B cell (primary cell): ENCODE data around the gene HYDIN. TPM values are rescaled to one million over a fixed set of nuclear protein-coding genes. Genes with fewer than 3 reads are reported as not detected.

Experiments used
- ATAC-seq: fragments of 200-7000 bp; cut with Tn5 transposase; one replicate; pipeline ENCODE4 v1.10.0; 2021; ENCODE audit warnings: low read depth, mild to moderate bottlenecking, moderate number of reproducible peaks, moderate library complexity
- CTCF ChIA-PET: fragments of 350-600 bp; sonication (Branson Sonifier 250); formaldehyde crosslinking; loops from one replicate; lab custom pipeline; 2021; ENCODE audit warnings: antibody characterized with exemption, inconsistent platforms; lab: Charles Lee
- POLR2A ChIA-PET: fragments of 350-600 bp; sonication (Branson Sonifier 250); formaldehyde crosslinking; loops from one replicate; lab custom pipeline; 2021; ENCODE audit warnings: antibody characterized with exemption; lab: Charles Lee
- DNase-seq: peaks from one replicate; pipeline ENCODE4 v3.0.0; 2013
- H2AFZ ChIP-seq: 2 replicates; pipeline ENCODE4 v1.6.1; 2012; ENCODE audit warnings: mild to moderate bottlenecking, low read depth, low read length; ENCODE audit not compliant: insufficient read depth, poor library complexity, severe bottlenecking
- H3K27ac ChIP-seq, 2 donors: 1 replicate in 1 of 2; 2 replicates in 1 of 2; pipeline ENCODE4 v1.5.1; 2012 to 2013; ENCODE audit warnings: low read length in 2 of 2, mild to moderate bottlenecking in 2 of 2, moderate library complexity in 1 of 2
- H3K27me3 ChIP-seq, 4 experiments: fragments of 200-600 bp in 1 of 4; sonication (generic) in 1 of 4; replicated peaks in 1 of 4; 1 replicate in 2 of 4; 2 replicates in 2 of 4; pipeline versions ENCODE4 v1.6.1 to v1.7.0; 2013 to 2016; ENCODE audit warnings: low read length in 3 of 4, mild to moderate bottlenecking in 2 of 4, mixed read lengths in 1 of 4, moderate library complexity in 1 of 4; ENCODE audit not compliant: insufficient read depth in 4 of 4, control insufficient read depth in 3 of 4; ENCODE audit errors: control extremely low read depth in 1 of 4
- H3K36me3 ChIP-seq, 2 experiments: replicated peaks in 1 of 2; 1 replicate in 1 of 2; 2 replicates in 1 of 2; pipeline versions ENCODE4 v1.6.1 to v1.7.1; 2013; ENCODE audit warnings: low read length in 1 of 2; ENCODE audit not compliant: insufficient read depth in 2 of 2, control insufficient read depth in 1 of 2; ENCODE audit errors: control extremely low read depth in 1 of 2, extremely low read depth in 1 of 2
- H3K4me1 ChIP-seq, 2 donors: fragments of 200-600 bp in 1 of 2; sonication (generic) in 1 of 2; 1 replicate in 1 of 2; 2 replicates in 1 of 2; pipeline versions ENCODE4 v1.5.1 to v1.6.1; 2013 to 2017; ENCODE audit warnings: low read length in 2 of 2; ENCODE audit not compliant: control insufficient read depth in 2 of 2, insufficient read depth in 2 of 2
- H3K4me2 ChIP-seq: replicated peaks from 2 replicates; pipeline ENCODE3; 2012; ENCODE audit warnings: mild to moderate bottlenecking, low read depth, low read length; ENCODE audit not compliant: poor library complexity, severe bottlenecking
- H3K4me3 ChIP-seq, 5 experiments: fragments of 200-600 bp in 1 of 5; sonication (generic) in 1 of 5; 1 replicate in 3 of 5; 2 replicates in 2 of 5; pipeline versions ENCODE4 v1.5.1 to v1.7.0; 2011 to 2016; ENCODE audit warnings: low read length in 4 of 5, mild to moderate bottlenecking in 4 of 5, low read depth in 2 of 5, control low read depth in 1 of 5, moderate library complexity in 1 of 5; ENCODE audit not compliant: insufficient read depth in 1 of 5; ENCODE audit errors: control extremely low read depth in 1 of 5, extremely low read depth in 1 of 5
- H3K79me2 ChIP-seq: fragments of 200-600 bp; sonication (generic); one replicate; pipeline ENCODE4 v1.6.0; 2016; ENCODE audit warnings: low read length; ENCODE audit not compliant: control insufficient read depth, insufficient read depth
- H3K9ac ChIP-seq: fragments of 200-600 bp; sonication (generic); 2 replicates; pipeline ENCODE4 v1.6.1; 2017; ENCODE audit warnings: mild to moderate bottlenecking, low read length, moderate library complexity
- H3K9me3 ChIP-seq, 3 donors: one replicate each; pipeline versions ENCODE4 v1.6.1 to v1.7.1; 2013; ENCODE audit warnings: low read length in 2 of 3; ENCODE audit not compliant: control insufficient read depth in 2 of 3, insufficient read depth in 1 of 3; ENCODE audit errors: control extremely low read depth in 1 of 3
- H4K20me1 ChIP-seq: 2 replicates; pipeline ENCODE4 v1.6.0; 2012; ENCODE audit warnings: mild to moderate bottlenecking, low read length; ENCODE audit not compliant: insufficient read depth, control insufficient read depth, poor library complexity, severe bottlenecking
- H3K27ac Mint-ChIP-seq: one replicate; pipeline ENCODE4 v1.8.0; 2021; ENCODE audit warnings: mixed read lengths
- H3K27me3 Mint-ChIP-seq: one replicate; pipeline ENCODE4 v1.8.0; 2021; ENCODE audit warnings: mixed read lengths
- H3K4me1 Mint-ChIP-seq: one replicate; pipeline ENCODE4 v1.8.0; 2021; ENCODE audit warnings: mixed read lengths
- H3K4me3 Mint-ChIP-seq: one replicate; pipeline ENCODE4 v1.8.0; 2021; ENCODE audit warnings: mixed read lengths
- H3K9me3 Mint-ChIP-seq: one replicate; pipeline ENCODE4 v1.8.0; 2022; ENCODE audit warnings: mixed read lengths; ENCODE audit not compliant: insufficient read depth
- CTCF ChIP-seq: fragments of 200-600 bp; IDR thresholded peaks from one replicate; pipeline ENCODE4 v1.8.0; 2022; ENCODE audit warnings: antibody characterized with exemption, mild to moderate bottlenecking
- EZH2 ChIP-seq: IDR thresholded peaks from 2 replicates; pipeline ENCODE4 v1.6.1; 2012; ENCODE audit warnings: borderline replicate concordance, low read depth, mild to moderate bottlenecking, moderate library complexity, low read length; ENCODE audit not compliant: insufficient read depth, poor library complexity, severe bottlenecking
- WGBS: methylation state at CpG from one replicate; pipeline ENCODE4 v1.1.5; 2013; ENCODE audit warnings: missing lambda C conversion rate; ENCODE audit not compliant: insufficient coverage; 5-methylcytosine and 5-hydroxymethylcytosine counted together
- intact Hi-C: fragments of 100-400 bp; cut with micrococcal nuclease; formaldehyde crosslinking; loops from one replicate; pipeline ENCODE4 v1.10.0; 2022
- polyA plus RNA-seq: library from polyadenylated mRNA; depleted of rRNA; stranded (reverse); fragments of >200 nt; gene quantifications from 2 replicates; pipeline ENCODE4 v1.2.3, GENCODE V29; 2012
- total RNA-seq, 2 donors: library from RNA; stranded (reverse); fragments of 120-200 nt in 1 of 2; gene quantifications; 1 replicate in 1 of 2; 2 replicates in 1 of 2; pipeline versions ENCODE4 v1.2.3 to v1.2.4, GENCODE V29; 2013 to 2022

Gene HYDIN
- total and polyA plus RNA-seq, 2 donors (not counting 1 experiment from before 2014, with no cell fraction given), result 0.10 TPM; not detected in 1

GRCh38 chr16:70781800-70782199 lies 448.7 kb downstream of the HYDIN start:
- WGBS, result 98% methylated on average over 13 of the region's 14 CpGs
- no peaks in the 10 kb centered on the region for H3K9me3 Mint-ChIP-seq
- H3K36me3 ChIP-seq, result peaks cover 0 to 91% of the 10 kb centered on the region in 2 experiments

GRCh38 chr16:70780546-70780945 lies 450.0 kb downstream of the HYDIN start:
- CTCF ChIA-PET, result interaction anchor here (2.2 kb wide), 1 partner anchor 10 kb away, joined by 11 read pairs; no protein-coding TSS in a partner anchor
- H3K36me3 ChIP-seq, result peaks cover 0 to 83% of the 10 kb centered on the region in 2 experiments
- H3K27me3 Mint-ChIP-seq, result no peaks in the 10 kb centered on the region

More at GRCh38 chr16:70781800-70782199, 448.7 kb downstream of the HYDIN start:
- Mint-ChIP-seq H3K4me3 (no peak overlapping the region), H3K4me1 (no peaks in the 10 kb centered on the region), H3K27me3 (no peaks in the 10 kb centered on the region), H3K27ac (no peak overlapping the region)
- Histone ChIP-seq H3K9ac (no peak overlapping the region), H3K27ac (no peak overlapping the region), H3K9me3 (peaks cover 0 to 13% (median 0%) of the 10 kb centered on the region in 3 donors), H3K27me3 (no peaks in the 10 kb centered on the region), H3K4me1 (no peaks in the 10 kb centered on the region), H2AFZ (no peak overlapping the region), H3K4me3 (no peak overlapping the region), H3K4me2 (no peak overlapping the region), H4K20me1 (peaks cover 1% of the 10 kb centered on the region), H3K79me2 (peaks cover 7% of the 10 kb centered on the region)
- ChIA-PET CTCF (no interaction called here), POLR2A (no interaction called here)
- ATAC-seq (no peak), DNase-seq (no peak)
- no peak for TF ChIP-seq EZH2
- TF ChIP-seq CTCF, result no peak
- intact Hi-C loops, result no loop called here

More at GRCh38 chr16:70780546-70780945, 450.0 kb downstream of the HYDIN start:
- H3K9me3 Mint-ChIP-seq, result no peaks in the 10 kb centered on the region
- Histone ChIP-seq H3K27ac (no peak overlapping the region), H3K4me3 (no peak overlapping the region), H2AFZ (no peak overlapping the region), H3K9me3 (peaks cover 0 to 13% (median 0%) of the 10 kb centered on the region in 3 donors), H3K27me3 (no peaks in the 10 kb centered on the region), H4K20me1 (no peaks in the 10 kb centered on the region), H3K9ac (no peak overlapping the region), H3K4me2 (no peak overlapping the region), H3K79me2 (no peaks in the 10 kb centered on the region), H3K4me1 (no peaks in the 10 kb centered on the region)
- TF ChIP-seq CTCF (no peak), EZH2 (no peak)
- 99% methylated on average over 10 of the region's 10 CpGs for WGBS
- no peak overlapping the region for H3K4me3 Mint-ChIP-seq
- no peak for ATAC-seq
- DNase-seq, result no peak
- H3K4me1 Mint-ChIP-seq, result no peaks in the 10 kb centered on the region
- POLR2A ChIA-PET, result no interaction called here
- H3K27ac Mint-ChIP-seq, result no peak overlapping the region
- intact Hi-C loops, result no loop called here
